Esophagus muscularis mucosa (tissue), 4 donors: ENCODE results near the gene TBATA. TPM values are rescaled to one million over a fixed set of nuclear protein-coding genes. Genes with fewer than 3 reads are reported as not detected.

Source experiments
- DNase-seq: peaks from one replicate; pipeline ENCODE4 v3.0.0-alpha.2; 2017; ENCODE audit errors: extremely low spot score
- H3K27ac ChIP-seq, 4 donors: fragments of 200-600 bp; sonication (generic); replicated peaks in 1 of 4; 1 replicate in 3 of 4; 2 replicates in 1 of 4; pipeline ENCODE4 v1.5.1; 2016 to 2019; ENCODE audit warnings: mild to moderate bottlenecking in 1 of 4
- H3K27me3 ChIP-seq, 4 donors: fragments of 200-600 bp; sonication (generic); one replicate each; pipeline versions ENCODE4 v1.5.1 to v1.6.0; 2016 to 2019
- H3K36me3 ChIP-seq, 4 donors: fragments of 200-600 bp; sonication (generic); one replicate each; pipeline ENCODE4 v1.5.1; 2016 to 2019
- H3K4me1 ChIP-seq, 4 donors: fragments of 200-600 bp; sonication (generic); one replicate each; pipeline ENCODE4 v1.5.1; 2016 to 2019
- H3K4me3 ChIP-seq, 4 donors: fragments of 200-600 bp; sonication (generic); 1 replicate in 2 of 4; 2 replicates in 2 of 4; pipeline ENCODE4 v1.5.1; 2016 to 2019; ENCODE audit warnings: mild to moderate bottlenecking in 4 of 4, moderate library complexity in 1 of 4
- H3K9me3 ChIP-seq, 4 donors: fragments of 200-600 bp; sonication (generic); 1 replicate in 3 of 4; 2 replicates in 1 of 4; pipeline ENCODE4 v1.5.1; 2016 to 2019
- CTCF ChIP-seq, 3 experiments: fragments of 200-600 bp in 2 of 3; fragments of 450-650 bp in 1 of 3; sonication (generic) in 2 of 3; IDR thresholded peaks; one replicate each; pipeline ENCODE4 v1.5.1; 2017 to 2019; ENCODE audit warnings: antibody characterized with exemption in 3 of 3, mild to moderate bottlenecking in 2 of 3, moderate library complexity in 1 of 3
- EP300 ChIP-seq: sonication (generic); formaldehyde crosslinking; IDR thresholded peaks from one replicate; pipeline ENCODE4 v1.6.1; 2017; ENCODE audit warnings: antibody characterized with exemption
- POLR2A ChIP-seq: fragments of 450-650 bp; IDR thresholded peaks from one replicate; pipeline ENCODE4 v1.6.1; 2017; ENCODE audit warnings: antibody characterized with exemption, moderate library complexity, mild to moderate bottlenecking, low read depth
- POLR2AphosphoS5 ChIP-seq, 2 donors: sonication (generic); formaldehyde crosslinking; IDR thresholded peaks; one replicate each; pipeline ENCODE4 v1.6.1; 2017; ENCODE audit warnings: antibody characterized with exemption in 2 of 2
- WGBS: methylation state at CpG from one replicate; pipeline ENCODE4 v1.1.5; 2018; 5-methylcytosine and 5-hydroxymethylcytosine counted together
- intact Hi-C: fragments of 100-400 bp; cut with DNase I; formaldehyde crosslinking; loops from one replicate; pipeline ENCODE4 v1.15.1; 2023
- total RNA-seq, 4 donors: library from RNA; depleted of rRNA; stranded (reverse); fragments of >200 nt; gene quantifications; one replicate each; pipeline versions ENCODE4 v1.1.0 to v1.2.1, GENCODE V29; 2016

TBATA gene
- total RNA-seq, 4 donors from 2014 or later = not detected

GRCh38 chr10:70816220-70816894 lies 31.2 kb upstream of the TBATA start:
- Histone ChIP-seq H3K27ac (peak overlapping the region; percentile 92 to 98 (median 96)), H3K4me3 (peak overlapping the region; percentile 83 to 97 (median 86)), H3K36me3 (peaks cover 0 to 32% (median 6%) of the 10 kb centered on the region in 4 donors), H3K4me1 (peaks cover 9 to 26% (median 18%) of the 10 kb centered on the region in 4 donors), H3K9me3 (no peaks in the 10 kb centered on the region), H3K27me3 (no peaks in the 10 kb centered on the region)
- DNase-seq = no peak
- WGBS = 3% methylated on average over 6 of the region's 43 CpGs
- TF ChIP-seq POLR2A (no peak), POLR2AphosphoS5 (IDR thresholded peaks at IDR 0.05) (peak; percentile 41 to 48), CTCF (IDR thresholded peaks at IDR 0.05) (no peak), EP300 (no peak)
- intact Hi-C loops = no loop called here

GRCh38 chr10:70815504-70816219 lies 30.5 kb upstream of the TBATA start, which contains the start of gene SGPL1:
Gene SGPL1 (plus strand): TSS chr10:70815948. CDS start chr10:70816854, 906 bp downstream.
- Histone ChIP-seq H3K27me3 (no peaks in the 10 kb centered on the region), H3K27ac (peak within 1 kb of the TSS; percentile 92 to 98 (median 96)), H3K9me3 (no peaks in the 10 kb centered on the region), H3K36me3 (peaks cover 0 to 25% (median 6%) of the 10 kb centered on the region in 4 donors), H3K4me1 (peaks cover 9 to 26% (median 18%) of the 10 kb centered on the region in 4 donors), H3K4me3 (peak within 1 kb of the TSS; percentile 83 to 97 (median 86))
- intact Hi-C loops = loop anchor here (2.0 kb wide), 1 partner anchor 65 kb away; no protein-coding TSS in a partner anchor
- WGBS = 3% methylated on average over 28 of the region's 58 CpGs
- TF ChIP-seq EP300 (no peak), CTCF (IDR thresholded peaks at IDR 0.05) (peak; percentile 98 to 100 (median 98)), POLR2AphosphoS5 (IDR thresholded peaks at IDR 0.05) (peak; percentile 35 to 70)
- peak; percentile 92 for DNase-seq

GRCh38 chr10:70814126-70814525 lies 28.9 kb upstream of the TBATA start:
- 87% methylated on average over 4 of the region's 4 CpGs for WGBS
- intact Hi-C loops = loop anchor here (2.0 kb wide), 1 partner anchor 67 kb away; no protein-coding TSS in a partner anchor
- Histone ChIP-seq H3K9me3 (no peaks in the 10 kb centered on the region), H3K4me1 (peaks cover 9 to 26% (median 18%) of the 10 kb centered on the region in 4 donors), H3K27ac (no peak overlapping the region), H3K27me3 (no peaks in the 10 kb centered on the region), H3K36me3 (peaks cover 0 to 9% (median 3%) of the 10 kb centered on the region in 4 donors), H3K4me3 (no peak overlapping the region)
- no peak for TF ChIP-seq POLR2AphosphoS5 (IDR thresholded peaks at IDR 0.05)
- TF ChIP-seq EP300 = no peak
- TF ChIP-seq CTCF (IDR thresholded peaks at IDR 0.05) = no peak
- TF ChIP-seq POLR2A = no peak
- peak; percentile 31 for DNase-seq

- TF ChIP-seq POLR2A = no peak
- TF ChIP-seq CTCF (IDR thresholded peaks at IDR 0.05) = no peak
- no peaks in the 10 kb centered on the region for H3K27me3 ChIP-seq
- intact Hi-C loops = no loop called here
- WGBS = 92% methylated on average over 4 of the region's 4 CpGs
- H3K4me3 ChIP-seq = no peak overlapping the region
- H3K27ac ChIP-seq = no peak overlapping the region
- H3K4me1 ChIP-seq = peaks cover 9 to 21% (median 18%) of the 10 kb centered on the region in 4 donors
- peaks cover 0 to 3% (median 0%) of the 10 kb centered on the region in 4 donors for H3K36me3 ChIP-seq
- no peaks in the 10 kb centered on the region for H3K9me3 ChIP-seq
- peak; percentile 45 for DNase-seq
Observed at GRCh38 chr10:70812814-70813213, 27.6 kb upstream of the TBATA start.
